ENCODE measurements around the gene ZC3H4. TPM values are rescaled to one million over a fixed set of nuclear protein-coding genes. Genes with fewer than 3 reads are reported as not detected.
A peak's percentile ranks its signal among the peaks of the same experiment; 100 is the strongest.

ZC3H4 gene
- total RNA-seq, 1 experiment from 2014 or later, result 73.0 TPM

- peaks cover 61% of the 10 kb centered on the region for H3K36me3 Mint-ChIP-seq (ENCODE audit: insufficient read depth, unreplicated experiment)
- no TSS peak for BruUV-seq (replicated peaks)
These were observed 18.7 kb upstream of the ZC3H4 start for GRCh38 chr19:47132194-47132852.

GRCh38 chr19:47130589-47131227 lies 17.1 kb upstream of the ZC3H4 start, which contains the start of gene SAE1:
TSS of gene SAE1 (plus strand) at chr19:47130835. CDS start at chr19:47130931, 96 bp downstream.
- peaks cover 48% of the 10 kb centered on the region for H3K36me3 Mint-ChIP-seq (ENCODE audit: insufficient read depth, unreplicated experiment)
- no peak for TF ChIP-seq CTCF (IDR thresholded peaks at IDR 0.05; ENCODE audit: unreplicated experiment)
- no TSS peak for BruUV-seq (replicated peaks)
- H3K4me1 Mint-ChIP-seq (ENCODE audit: low read depth, unreplicated experiment), result peaks cover 38% of the 10 kb centered on the region
- peaks cover 3% of the 10 kb centered on the region for H3K9me3 Mint-ChIP-seq (ENCODE audit: low read depth, unreplicated experiment)
- intact Hi-C loops (cut with micrococcal nuclease; ENCODE audit: unreplicated experiment), result no loop called here
- DNase-seq, result peak; percentile 99
- CTCF ChIA-PET, result interaction anchor here (0.6 to 2.5 kb wide), 10 partner anchors 17 to 466 kb away, joined by 3 to 21 read pairs (median 4); partner anchors contain the start of gene ZC3H4
- peak within 1 kb of the TSS; percentile 95 for H3K4me3 Mint-ChIP-seq (ENCODE audit: low read depth, unreplicated experiment)
- H3K27ac Mint-ChIP-seq (ENCODE audit: unreplicated experiment), result peak within 1 kb of the TSS; percentile 85
- no peaks in the 10 kb centered on the region for H3K27me3 Mint-ChIP-seq (ENCODE audit: unreplicated experiment)

More at GRCh38 chr19:47132194-47132852, 18.7 kb upstream of the ZC3H4 start:
- DNase-seq, result peak; percentile 48
- intact Hi-C loops (cut with micrococcal nuclease; ENCODE audit: unreplicated experiment), result no loop called here
- CTCF ChIA-PET, result interaction anchor here (0.6 to 2.5 kb wide), 10 partner anchors 9 to 1620 kb away, joined by 3 to 21 read pairs (median 3); partner anchors contain the start of gene ZC3H4
- no peak for TF ChIP-seq CTCF (IDR thresholded peaks at IDR 0.05; ENCODE audit: unreplicated experiment)
- H3K9me3 Mint-ChIP-seq (ENCODE audit: low read depth, unreplicated experiment), result peaks cover 3% of the 10 kb centered on the region
- H3K4me3 Mint-ChIP-seq (ENCODE audit: low read depth, unreplicated experiment), result peak overlapping the region; percentile 95
- no peaks in the 10 kb centered on the region for H3K27me3 Mint-ChIP-seq (ENCODE audit: unreplicated experiment)
- H3K4me1 Mint-ChIP-seq (ENCODE audit: low read depth, unreplicated experiment), result peaks cover 47% of the 10 kb centered on the region
- peak overlapping the region; percentile 85 for H3K27ac Mint-ChIP-seq (ENCODE audit: unreplicated experiment)

- TF ChIP-seq CTCF (IDR thresholded peaks at IDR 0.05; ENCODE audit: unreplicated experiment), result no peak
- intact Hi-C loops (cut with micrococcal nuclease; ENCODE audit: unreplicated experiment), result no loop called here
- peaks cover 35% of the 10 kb centered on the region for H3K4me1 Mint-ChIP-seq (ENCODE audit: low read depth, unreplicated experiment)
- peak overlapping the region; percentile 85 for H3K27ac Mint-ChIP-seq (ENCODE audit: unreplicated experiment)
- CTCF ChIA-PET, result interaction anchor here (0.5 to 2.4 kb wide), 3 partner anchors 17 to 219 kb away, joined by 3 to 7 read pairs (median 5); partner anchors contain the start of genes DHX34 and ZC3H4
- H3K9me3 Mint-ChIP-seq (ENCODE audit: low read depth, unreplicated experiment), result peaks cover 3% of the 10 kb centered on the region
- no peaks in the 10 kb centered on the region for H3K27me3 Mint-ChIP-seq (ENCODE audit: unreplicated experiment)
- peak overlapping the region; percentile 95 for H3K4me3 Mint-ChIP-seq (ENCODE audit: low read depth, unreplicated experiment)
- peaks cover 48% of the 10 kb centered on the region for H3K36me3 Mint-ChIP-seq (ENCODE audit: insufficient read depth, unreplicated experiment)
- DNase-seq, result no peak
- BruUV-seq (replicated peaks), result no TSS peak
These were observed 16.6 kb upstream of the ZC3H4 start for GRCh38 chr19:47130120-47130588.

DNA sequence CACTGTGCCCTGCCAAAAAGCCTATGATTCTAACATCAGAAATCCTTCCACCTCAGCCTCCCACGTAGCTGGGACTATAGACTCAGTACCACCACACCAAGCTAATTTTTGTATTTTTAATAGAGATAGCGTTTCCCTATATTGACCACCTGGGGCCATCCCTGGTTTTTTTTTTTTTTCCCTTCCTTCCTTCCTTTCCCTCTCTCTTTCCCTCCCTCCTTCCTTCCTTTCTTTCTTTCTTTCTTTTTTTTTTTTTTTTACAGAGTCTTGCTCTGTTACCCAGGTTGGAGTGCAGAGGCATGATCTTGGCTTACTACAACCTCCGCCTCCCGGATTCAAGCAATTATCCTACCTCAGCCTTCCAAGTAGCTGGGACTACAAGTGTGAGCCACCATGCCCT lies 16.0 kb upstream of the ZC3H4 start:
- Mint-ChIP-seq H3K27ac (ENCODE audit: unreplicated experiment) (no peak overlapping the region), H3K36me3 (ENCODE audit: insufficient read depth, unreplicated experiment) (peaks cover 45% of the 10 kb centered on the region), H3K4me1 (ENCODE audit: low read depth, unreplicated experiment) (peaks cover 35% of the 10 kb centered on the region), H3K27me3 (ENCODE audit: unreplicated experiment) (no peaks in the 10 kb centered on the region), H3K9me3 (ENCODE audit: low read depth, unreplicated experiment) (peaks cover 3% of the 10 kb centered on the region), H3K4me3 (ENCODE audit: low read depth, unreplicated experiment) (no peak overlapping the region)
- no peak for DNase-seq
- TF ChIP-seq CTCF (IDR thresholded peaks at IDR 0.05; ENCODE audit: unreplicated experiment), result no peak
- no TSS peak for BruUV-seq (replicated peaks)
- intact Hi-C loops (cut with micrococcal nuclease; ENCODE audit: unreplicated experiment), result no loop called here
- CTCF ChIA-PET, result interaction anchor here (0.5 kb wide), 1 partner anchor 219 kb away, joined by 3 read pairs; the partner anchor contains the start of gene DHX34
